Measurements from ENCODE around the gene RXRB.

RXRB gene

GRCh38 chr6:33177552-33178446 is 22.7 kb downstream of the RXRB start:
- Mint-ChIP-seq H3K4me1 (peaks cover 43% of the 10 kb centered on the region), H3K4me3 (peak overlapping the region; percentile 66), H3K27ac (peak overlapping the region; percentile 88), H3K36me3 (ENCODE audit: low read depth) (no peaks in the 10 kb centered on the region), H3K9me3 (no peaks in the 10 kb centered on the region), H3K27me3 (ENCODE audit: low read depth, poor library complexity) (peaks cover 63% of the 10 kb centered on the region)
- no peak for DNase-seq
- no peak for TF ChIP-seq CTCF (IDR thresholded peaks at IDR 0.05)

GRCh38 chr6:33176906-33177305 is 23.6 kb downstream of the RXRB start:
- DNase-seq, result no peak
- no peak overlapping the region for H3K27ac Mint-ChIP-seq
- no peak overlapping the region for H3K4me3 Mint-ChIP-seq
- no peaks in the 10 kb centered on the region for H3K9me3 Mint-ChIP-seq
- TF ChIP-seq CTCF (IDR thresholded peaks at IDR 0.05), result no peak
- H3K4me1 Mint-ChIP-seq, result peaks cover 48% of the 10 kb centered on the region
- peaks cover 65% of the 10 kb centered on the region for H3K27me3 Mint-ChIP-seq (ENCODE audit: low read depth, poor library complexity)
- no peaks in the 10 kb centered on the region for H3K36me3 Mint-ChIP-seq (ENCODE audit: low read depth)

- no peak overlapping the region for H3K4me3 Mint-ChIP-seq
- H3K27me3 Mint-ChIP-seq (ENCODE audit: low read depth, poor library complexity), result peaks cover 57% of the 10 kb centered on the region
- no peaks in the 10 kb centered on the region for H3K36me3 Mint-ChIP-seq (ENCODE audit: low read depth)
- peaks cover 41% of the 10 kb centered on the region for H3K4me1 Mint-ChIP-seq
- no peak overlapping the region for H3K27ac Mint-ChIP-seq
- no peak for TF ChIP-seq CTCF (IDR thresholded peaks at IDR 0.05)
- H3K9me3 Mint-ChIP-seq, result no peaks in the 10 kb centered on the region
- no peak for DNase-seq
Measured at GRCh38 chr6:33175436-33176069, 24.9 kb downstream of the RXRB start.

- Mint-ChIP-seq H3K4me1 (peaks cover 41% of the 10 kb centered on the region), H3K9me3 (no peaks in the 10 kb centered on the region), H3K36me3 (ENCODE audit: low read depth) (no peaks in the 10 kb centered on the region), H3K27ac (no peak overlapping the region), H3K4me3 (no peak overlapping the region), H3K27me3 (ENCODE audit: low read depth, poor library complexity) (peaks cover 51% of the 10 kb centered on the region)
- no peak for TF ChIP-seq CTCF (IDR thresholded peaks at IDR 0.05)
- DNase-seq, result no peak
Measured at GRCh38 chr6:33174784-33175183, 25.7 kb downstream of the RXRB start.

- H3K27ac Mint-ChIP-seq, result no peak overlapping the region
- no peak for TF ChIP-seq CTCF (IDR thresholded peaks at IDR 0.05)
- H3K4me3 Mint-ChIP-seq, result no peak overlapping the region
- H3K4me1 Mint-ChIP-seq, result peaks cover 40% of the 10 kb centered on the region
- DNase-seq, result no peak
- peaks cover 54% of the 10 kb centered on the region for H3K27me3 Mint-ChIP-seq (ENCODE audit: low read depth, poor library complexity)
- H3K36me3 Mint-ChIP-seq (ENCODE audit: low read depth), result no peaks in the 10 kb centered on the region
- H3K9me3 Mint-ChIP-seq, result no peaks in the 10 kb centered on the region
Measured at GRCh38 chr6:33173535-33174180, 26.8 kb downstream of the RXRB start.

All from nephron progenitor cell (in vitro differentiated cells).